H1 (cell line): ENCODE data around the gene KCNE3. TPM values are rescaled to one million over a fixed set of nuclear protein-coding genes. Genes with fewer than 3 reads are reported as not detected.

Source experiments
- CTCF ChIA-PET: fragments of 300-600 bp; sonication (Branson Sonifier 250); formaldehyde crosslinking; loops from one replicate; lab custom pipeline; 2021; ENCODE audit not compliant: partially characterized antibody; lab: Charles Lee
- POLR2A ChIA-PET: fragments of 300-600 bp; sonication (Branson Sonifier 250); formaldehyde crosslinking; loops from one replicate; lab custom pipeline; 2021; ENCODE audit warnings: inconsistent platforms; ENCODE audit not compliant: partially characterized antibody; lab: Charles Lee
- DNase-seq, 2 experiments: peaks; one replicate each; pipeline versions ENCODE4 v3.0.0 to v3.0.0-alpha.2; 2010 to 2022; ENCODE audit warnings: low spot score in 2 of 2, low read depth in 1 of 2, mixed read lengths in 1 of 2
- FAIRE-seq: peaks from 2 replicates; lab custom pipeline; 2011; peaks lifted over from hg19 to GRCh38; lab: Jason Lieb, UNC
- H2AFZ ChIP-seq: 2 replicates; pipeline ENCODE4 v1.8.1; 2012; ENCODE audit warnings: low read length, inconsistent platforms
- H2AK5ac ChIP-seq: 2 replicates; pipeline ENCODE4 v1.6.1; 2013; ENCODE audit warnings: low read depth, low read length
- H2BK120ac ChIP-seq: replicated peaks from 2 replicates; pipeline ENCODE3; 2013; ENCODE audit warnings: low read depth, low read length, inconsistent platforms
- H2BK12ac ChIP-seq: 2 replicates; pipeline ENCODE4 v1.6.1; 2013; ENCODE audit warnings: low read depth, low read length
- H2BK15ac ChIP-seq: 2 replicates; pipeline ENCODE4 v1.6.1; 2013; ENCODE audit warnings: low read length
- H2BK20ac ChIP-seq: 2 replicates; pipeline ENCODE4 v1.6.1; 2013; ENCODE audit warnings: low read length
- H2BK5ac ChIP-seq: 2 replicates; pipeline ENCODE4 v1.6.1; 2013; ENCODE audit warnings: low read depth, low read length
- H3K14ac ChIP-seq: 2 replicates; pipeline ENCODE4 v1.6.1; 2013; ENCODE audit warnings: inconsistent platforms; ENCODE audit not compliant: insufficient read length
- H3K18ac ChIP-seq: 2 replicates; pipeline ENCODE4 v1.6.1; 2013; ENCODE audit warnings: low read length; ENCODE audit errors: extremely low read depth
- H3K23ac ChIP-seq: 2 replicates; pipeline ENCODE4 v1.6.1; 2013; ENCODE audit warnings: inconsistent platforms; ENCODE audit not compliant: insufficient read length
- H3K23me2 ChIP-seq: 2 replicates; pipeline ENCODE4 v1.6.1; 2013; ENCODE audit warnings: low read depth, low read length
- H3K27ac ChIP-seq: 2 replicates; pipeline ENCODE4 v1.6.1; 2011; ENCODE audit warnings: low read depth, low read length, inconsistent platforms
- H3K27me3 ChIP-seq, 4 experiments: replicated peaks in 1 of 4; 1 replicate in 1 of 4; 2 replicates in 3 of 4; pipeline versions ENCODE4 v1.6.1 to v1.8.1; 2011 to 2013; ENCODE audit warnings: low read length in 3 of 4, mild to moderate bottlenecking in 3 of 4, inconsistent platforms in 2 of 4, mixed read lengths in 2 of 4, moderate library complexity in 1 of 4; ENCODE audit not compliant: control insufficient read depth in 3 of 4, insufficient read depth in 3 of 4; ENCODE audit errors: extremely low read depth in 1 of 4
- H3K36me3 ChIP-seq, 4 experiments: 2 replicates each; pipeline versions ENCODE4 v1.6.1 to v1.8.1; 2011 to 2013; ENCODE audit warnings: mild to moderate bottlenecking in 4 of 4, low read length in 3 of 4, moderate library complexity in 2 of 4, control low read depth in 1 of 4, inconsistent platforms in 1 of 4; ENCODE audit not compliant: insufficient read depth in 4 of 4, control insufficient read depth in 2 of 4
- H3K4ac ChIP-seq: replicated peaks from 2 replicates; pipeline ENCODE3; 2013; ENCODE audit warnings: low read length, low read depth, mixed read lengths, inconsistent platforms; ENCODE audit not compliant: insufficient read length
- H3K4me1 ChIP-seq, 4 experiments: replicated peaks in 1 of 4; 1 replicate in 1 of 4; 2 replicates in 3 of 4; pipeline versions ENCODE4 v1.6.1 to v1.8.1; 2011 to 2013; ENCODE audit warnings: low read length in 3 of 4, inconsistent platforms in 2 of 4, mixed read lengths in 1 of 4; ENCODE audit not compliant: insufficient read depth in 4 of 4, control insufficient read depth in 3 of 4
- H3K4me2 ChIP-seq, 2 experiments: 2 replicates each; pipeline versions ENCODE4 v1.6.1 to v1.8.1; 2011 to 2013; ENCODE audit warnings: low read depth in 2 of 2, low read length in 2 of 2, control low read depth in 1 of 2, inconsistent platforms in 1 of 2, mild to moderate bottlenecking in 1 of 2; ENCODE audit not compliant: insufficient read depth in 1 of 2
- H3K4me3 ChIP-seq, 4 experiments: fragments of 200-600, 300-600 bp in 1 of 4; sonication (generic), shearing (Covaris generic), sonication (Bioruptor Twin) in 1 of 4; 2 replicates each; pipeline versions ENCODE4 v1.5.1 to v1.8.1; 2011 to 2016; ENCODE audit warnings: low read length in 4 of 4, low read depth in 3 of 4, control low read depth in 2 of 4, inconsistent platforms in 2 of 4, mild to moderate bottlenecking in 2 of 4, mixed read lengths in 1 of 4, moderate library complexity in 1 of 4; ENCODE audit not compliant: insufficient read depth in 2 of 4; ENCODE audit errors: extremely low read depth in 1 of 4
- H3K56ac ChIP-seq: replicated peaks from 2 replicates; pipeline ENCODE3; 2013; ENCODE audit warnings: low read depth, mild to moderate bottlenecking, mixed read lengths, low read length, inconsistent platforms; ENCODE audit not compliant: insufficient read length
- H3K79me1 ChIP-seq: 2 replicates; pipeline ENCODE4 v1.6.1; 2013; ENCODE audit warnings: low read depth, low read length, control low read depth
- H3K79me2 ChIP-seq, 2 experiments: 2 replicates each; pipeline versions ENCODE4 v1.6.1 to v1.8.1; 2012 to 2013; ENCODE audit warnings: low read length in 2 of 2, mild to moderate bottlenecking in 2 of 2, inconsistent platforms in 1 of 2; ENCODE audit not compliant: insufficient read depth in 2 of 2, control insufficient read depth in 1 of 2
- H3K9ac ChIP-seq, 4 experiments: replicated peaks in 1 of 4; 1 replicate in 1 of 4; 2 replicates in 3 of 4; pipeline versions ENCODE4 v1.6.1 to v1.8.1; 2011 to 2013; ENCODE audit warnings: low read depth in 3 of 4, low read length in 3 of 4, control low read depth in 2 of 4, mild to moderate bottlenecking in 2 of 4, moderate library complexity in 2 of 4, inconsistent platforms in 1 of 4; ENCODE audit errors: extremely low read depth in 1 of 4
- H3K9me3 ChIP-seq, 2 experiments: 2 replicates each; pipeline versions ENCODE4 v1.6.1 to v1.8.1; 2012 to 2013; ENCODE audit warnings: mild to moderate bottlenecking in 2 of 2, moderate library complexity in 2 of 2, control low read depth in 1 of 2, inconsistent platforms in 1 of 2, low read depth in 1 of 2, low read length in 1 of 2, mixed read lengths in 1 of 2; ENCODE audit not compliant: insufficient read depth in 2 of 2
- H4K20me1 ChIP-seq, 2 experiments: replicated peaks in 1 of 2; 2 replicates each; pipeline versions ENCODE3 to v1.8.1; 2011 to 2013; ENCODE audit warnings: inconsistent platforms in 2 of 2, low read length in 2 of 2, mild to moderate bottlenecking in 1 of 2; ENCODE audit not compliant: insufficient read depth in 2 of 2, control insufficient read depth in 1 of 2
- H4K5ac ChIP-seq: 2 replicates; pipeline ENCODE4 v1.6.1; 2013; ENCODE audit warnings: low read length, low read depth, mixed read lengths, inconsistent platforms; ENCODE audit not compliant: insufficient read length
- H4K8ac ChIP-seq: 2 replicates; pipeline ENCODE4 v1.8.0; 2013; ENCODE audit warnings: mild to moderate bottlenecking, moderate library complexity, low read length, inconsistent platforms; ENCODE audit not compliant: insufficient read depth; ENCODE audit errors: extremely low read depth
- H4K91ac ChIP-seq: replicated peaks from 2 replicates; pipeline ENCODE3; 2013; ENCODE audit warnings: low read length, mixed read lengths, inconsistent platforms; ENCODE audit not compliant: insufficient read length
- ATF2 ChIP-seq: IDR thresholded peaks from 2 replicates; pipeline ENCODE4 v1.6.1; 2012; ENCODE audit warnings: low read length, inconsistent platforms
- EGR1 ChIP-seq: IDR thresholded peaks from 2 replicates; pipeline ENCODE4 v1.6.1; 2011; ENCODE audit warnings: low read depth, low read length, borderline replicate concordance
- POU5F1 ChIP-seq: IDR thresholded peaks from 2 replicates; pipeline ENCODE4 v1.6.1; 2011; ENCODE audit warnings: low read depth, mild to moderate bottlenecking, low read length, moderate library complexity
- RBBP5 ChIP-seq: IDR thresholded peaks from 2 replicates; pipeline ENCODE4 v1.7.1; 2012; ENCODE audit warnings: low read depth, mild to moderate bottlenecking, inconsistent platforms, low read length, moderate library complexity, borderline replicate concordance
- SUZ12 ChIP-seq: fragments of 200-600 bp; sonication (generic); IDR thresholded peaks from 2 replicates; pipeline ENCODE4 v1.6.1; 2012; ENCODE audit warnings: mild to moderate bottlenecking, inconsistent platforms, low read length, moderate library complexity, mixed read lengths
- TAF7 ChIP-seq: optimal IDR thresholded peaks from 2 replicates; pipeline ENCODE3; 2011; ENCODE audit warnings: low read depth, mild to moderate bottlenecking, inconsistent platforms, low read length, moderate library complexity, borderline replicate concordance
- TEAD4 ChIP-seq: IDR thresholded peaks from 2 replicates; pipeline ENCODE4 v1.6.1; 2012; ENCODE audit warnings: low read depth, low read length, inconsistent platforms, mixed read lengths
- ZNF274 ChIP-seq: IDR thresholded peaks from 2 replicates; pipeline ENCODE4 v1.7.0; 2012; ENCODE audit warnings: low read length, borderline replicate concordance; ENCODE audit errors: extremely low read depth
- WGBS, 2 experiments: shearing (Covaris generic) in 1 of 2; methylation state at CpG; one replicate each; pipeline versions ENCODE4 v1.1.6 to v1.1.7; 2013 to 2015; ENCODE audit warnings: low lambda C conversion rate in 2 of 2, mixed read lengths in 2 of 2, inconsistent platforms in 1 of 2, low coverage in 1 of 2, missing lambda C conversion rate in 1 of 2; ENCODE audit not compliant: insufficient replicate concordance in 2 of 2, insufficient coverage in 1 of 2, insufficient read length in 1 of 2; ENCODE audit errors: extremely low coverage in 1 of 2, missing lambda C conversion rate in 1 of 2; 5-methylcytosine and 5-hydroxymethylcytosine counted together
- polyA plus RNA-seq, 7 experiments: library from polyadenylated mRNA; depleted of rRNA in 3 of 7; stranded (reverse) in 5 of 7; unstranded in 2 of 7; fragments of >200 nt in 5 of 7; fragments of 200-250 nt in 2 of 7; gene quantifications; 1 replicate in 5 of 7; 2 replicates in 1 of 7; 4 replicates in 1 of 7; pipeline versions ENCODE4 v1.2.1 to v1.2.3, GENCODE V29; 2011 to 2013; ENCODE audit warnings: missing spikeins in 2 of 7, mixed read lengths in 2 of 7
- total RNA-seq: library from RNA; stranded (reverse); fragmentation: NEBNext Ultra II Directional; extraction: Animal tissue kit (Norgen Biotek cat#: 25700); gene quantifications from 2 replicates; pipeline ENCODE4 v1.2.1, GENCODE V29; 2021

The KCNE3 gene
- total and polyA plus RNA-seq, 2 of the 8 experiments (the other 6 are each of a cell fraction or from before 2014, with no cell fraction given) = 1.9 to 3.5 TPM

- no peaks in the 10 kb centered on the region for H3K9me3 ChIP-seq
- whole genome bisulfite sequencing, 2 experiments = 73% methylated on average over 1 of the region's 1 CpG; no CpG with 5 or more reads in 1 of the 2 experiments
- DNase-seq (no peak), FAIRE-seq (no peak)
- no peak overlapping the region for H2BK5ac ChIP-seq
- no peak overlapping the region for H2BK120ac ChIP-seq
- H3K23ac ChIP-seq = no peak overlapping the region
- H2BK12ac ChIP-seq = no peak overlapping the region
- H2BK20ac ChIP-seq = no peak overlapping the region
- H3K9ac ChIP-seq = no peak overlapping the region
- H4K8ac ChIP-seq = no peak overlapping the region
- H2AFZ ChIP-seq = no peak overlapping the region
- H3K23me2 ChIP-seq = no peaks in the 10 kb centered on the region
- H3K4ac ChIP-seq = no peak overlapping the region
- peaks cover 0 to 1% (median 0%) of the 10 kb centered on the region in 4 experiments; a peak in 1 of 7 replicates for H3K27me3 ChIP-seq
- no peak overlapping the region for H3K56ac ChIP-seq
- no peak for TF ChIP-seq POU5F1
- TF ChIP-seq TEAD4 = no peak
- TF ChIP-seq ZNF274 = no peak
- TF ChIP-seq ATF2 = no peak
- TF ChIP-seq SUZ12 = no peak
- TF ChIP-seq EGR1 = no peak
- no peak for TF ChIP-seq RBBP5
- no peak for TF ChIP-seq TAF7
- no peak overlapping the region for H2AK5ac ChIP-seq
- no peak overlapping the region for H4K5ac ChIP-seq
- no peak overlapping the region for H2BK15ac ChIP-seq
- no peak overlapping the region for H3K27ac ChIP-seq
- no peak overlapping the region for H4K91ac ChIP-seq
- POLR2A ChIA-PET = interaction anchor here (1.3 kb wide), 1 partner anchor 33 kb away, joined by 3 read pairs; no protein-coding TSS in a partner anchor
- H3K18ac ChIP-seq = no peak overlapping the region
- H3K36me3 ChIP-seq = no peaks in the 10 kb centered on the region
- H3K4me3 ChIP-seq = no peak overlapping the region
- no peaks in the 10 kb centered on the region for H3K79me1 ChIP-seq
- no peaks in the 10 kb centered on the region for H3K79me2 ChIP-seq
- no peak overlapping the region for H3K4me2 ChIP-seq
- CTCF ChIA-PET = interaction anchor here (0.6 to 1.1 kb wide), 3 partner anchors 32 to 830 kb away, joined by 3 to 6 read pairs (median 3); no protein-coding TSS in a partner anchor
- H3K4me1 ChIP-seq = peaks cover 0 to 4% (median 0%) of the 10 kb centered on the region in 4 experiments; a peak in 2 of 7 replicates
- no peak overlapping the region for H3K14ac ChIP-seq
- no peaks in the 10 kb centered on the region for H4K20me1 ChIP-seq
These were observed 50.0 kb downstream of the KCNE3 start for GRCh38 chr11:74417379-74417804.
